K562 (cell line): ENCODE measurements around the gene KANK4. TPM values are rescaled to one million over a fixed set of nuclear protein-coding genes. Genes with fewer than 3 reads are reported as not detected.
A peak's percentile ranks its signal among the peaks of the same experiment; 100 is the strongest.

Experiments
- ATAC-seq: fragments of 200-7000 bp; cut with Tn5 transposase; 3 replicates; pipeline ENCODE4 v1.9.1; 2020; ENCODE audit warnings: moderate library complexity
- BruUV-seq: library from RNA; stranded (reverse); fragments of 400-500 nt; replicated peaks from 2 replicates; lab custom pipeline; 2021; lab: Mats Ljungman, UMichigan
- CTCF ChIA-PET: fragments of 300-600 bp; formaldehyde crosslinking; extraction: SDS; loops from one replicate; lab custom pipeline; 2021; ENCODE audit warnings: low intra/inter-chr PET ratio; lab: Yijun Ruan, JAX
- POLR2A ChIA-PET: fragments of 300-600, 350-650 bp; sonication (Branson Sonifier 250); formaldehyde crosslinking; extraction: SDS; loops from one replicate; lab custom pipeline; 2021; ENCODE audit warnings: antibody characterized with exemption, inconsistent platforms; lab: Yijun Ruan, JAX
- DNase-seq, 4 experiments: peaks; one replicate each; pipeline versions ENCODE4 v3.0.0 to v3.0.0-alpha.2; 2011 to 2018; ENCODE audit warnings: low spot score in 3 of 4, mixed read lengths in 3 of 4; ENCODE audit errors: extremely low read depth in 1 of 4
- FAIRE-seq: peaks from 2 replicates; lab custom pipeline; 2011; peaks lifted over from hg19 to GRCh38; lab: Jason Lieb, UNC
- H2AFZ ChIP-seq: 2 replicates; pipeline ENCODE4 v1.6.0; 2011; ENCODE audit warnings: low read depth, low read length, control low read depth, inconsistent platforms
- H3K27ac ChIP-seq: fragments of 200-600 bp; 3 replicates; pipeline ENCODE4 v1.8.0; 2011; ENCODE audit warnings: low read depth, mild to moderate bottlenecking, control low read depth, inconsistent platforms, low read length, moderate library complexity, mixed read lengths; ENCODE audit errors: extremely low read depth
- H3K27me3 ChIP-seq, 2 experiments: fragments of 300-600 bp in 1 of 2; 2 replicates in 1 of 2; 3 replicates in 1 of 2; pipeline versions ENCODE4 v1.6.0 to v1.8.0; 2011; ENCODE audit warnings: inconsistent platforms in 2 of 2, low read length in 2 of 2, mild to moderate bottlenecking in 1 of 2, mixed read lengths in 1 of 2, moderate library complexity in 1 of 2; ENCODE audit not compliant: control insufficient read depth in 2 of 2, insufficient read depth in 2 of 2
- H3K36me3 ChIP-seq: fragments of 300-600 bp; 3 replicates; pipeline ENCODE4 v1.8.0; 2011; ENCODE audit warnings: mild to moderate bottlenecking, low read length, inconsistent platforms; ENCODE audit not compliant: control insufficient read depth, insufficient read depth
- H3K4me1 ChIP-seq, 2 experiments: fragments of 200-600 bp in 1 of 2; replicated peaks in 1 of 2; 2 replicates in 1 of 2; 3 replicates in 1 of 2; pipeline versions ENCODE4 v1.5.1 to v1.8.0; 2011; ENCODE audit warnings: inconsistent platforms in 2 of 2, low read length in 2 of 2, mild to moderate bottlenecking in 1 of 2, mixed read lengths in 1 of 2, moderate library complexity in 1 of 2; ENCODE audit not compliant: control insufficient read depth in 2 of 2, insufficient read depth in 2 of 2
- H3K4me2 ChIP-seq: 2 replicates; pipeline ENCODE4 v1.6.1; 2011; ENCODE audit warnings: low read length, control low read depth, inconsistent platforms, mixed read lengths; ENCODE audit not compliant: insufficient read depth
- H3K4me3 ChIP-seq: fragments of 200-600 bp; sonication (generic), shearing (Covaris generic); 2 replicates; pipeline ENCODE4 v1.5.1; 2016; ENCODE audit warnings: control low read depth, inconsistent platforms
- H3K79me2 ChIP-seq: fragments of 200-600 bp; 3 replicates; pipeline ENCODE4 v1.8.0; 2011; ENCODE audit warnings: low read length, inconsistent platforms; ENCODE audit not compliant: control insufficient read depth, insufficient read depth
- H3K9ac ChIP-seq, 2 experiments: 2 replicates each; pipeline versions ENCODE4 v1.6.0 to v1.6.1; 2011; ENCODE audit warnings: low read depth in 2 of 2, low read length in 2 of 2, control low read depth in 1 of 2, inconsistent platforms in 1 of 2, mild to moderate bottlenecking in 1 of 2, mixed read lengths in 1 of 2; ENCODE audit not compliant: insufficient read depth in 1 of 2
- H3K9me1 ChIP-seq: one replicate; pipeline ENCODE4 v1.6.0; 2011; ENCODE audit warnings: inconsistent platforms, mild to moderate bottlenecking, low read length, moderate library complexity; ENCODE audit not compliant: control insufficient read depth, insufficient read depth
- H3K9me3 ChIP-seq: replicated peaks from 2 replicates; pipeline ENCODE4 v1.5.1; 2011; ENCODE audit warnings: low read depth, low read length, inconsistent platforms; ENCODE audit not compliant: control insufficient read depth, insufficient read depth
- H4K20me1 ChIP-seq: replicated peaks from 2 replicates; pipeline ENCODE4 v1.6.1; 2011; ENCODE audit warnings: low read length, inconsistent platforms, mixed read lengths; ENCODE audit not compliant: control insufficient read depth, insufficient read depth
- REST ChIP-seq, 2 experiments: fragments of 450-650 bp; formaldehyde crosslinking in 1 of 2; IDR thresholded peaks; 2 replicates each; pipeline versions ENCODE4 v1.4.0 to v1.6.1; 2014 to 2020; ENCODE audit warnings: mild to moderate bottlenecking in 2 of 2, borderline replicate concordance in 1 of 2, low read depth in 1 of 2
- SMAD1 ChIP-seq: fragments of 150-350 bp; IDR thresholded peaks from 2 replicates; pipeline ENCODE4 v1.6.1; 2014; ENCODE audit warnings: low read length, low read depth; ENCODE audit not compliant: partially characterized antibody
- ZFP36 ChIP-seq: fragments of 150-350 bp; IDR thresholded peaks from 2 replicates; pipeline ENCODE4 v1.6.1; 2018; ENCODE audit warnings: low read length, low read depth; ENCODE audit not compliant: partially characterized antibody
- WGBS: fragments of 100-300 bp; shearing (Covaris generic); methylation state at CpG from one replicate; pipeline ENCODE4 v1.1.6; 2016; ENCODE audit warnings: low coverage, mixed read lengths; ENCODE audit not compliant: insufficient coverage; ENCODE audit errors: missing lambda C conversion rate; 5-methylcytosine and 5-hydroxymethylcytosine counted together
- in situ Hi-C: fragments of 300-500 bp; cut with MboI; formaldehyde crosslinking; loops from 4 replicates; pipeline ENCODE4 v1.15.0; 2018; ENCODE audit warnings: inconsistent platforms, mixed read lengths
- intact Hi-C: fragments of 100-400 bp; cut with micrococcal nuclease; formaldehyde crosslinking; loops from 2 replicates; pipeline ENCODE4 v1.14.2; 2022
- polyA plus RNA-seq, 8 experiments: library from polyadenylated mRNA; depleted of rRNA in 4 of 8; stranded (reverse) in 5 of 8; unstranded in 3 of 8; fragments of >200 nt; fragmentation: Nextera tagmentation in 2 of 8; fragmentation: Illumina TruSeq in 1 of 8; extraction: Ambion mirVana in 2 of 8; extraction: Trizol in 1 of 8; gene quantifications; 2 replicates each; pipeline versions ENCODE4 v1.2.1 to v1.2.3, GENCODE V29; 2011 to 2014; ENCODE audit warnings: inconsistent platforms in 1 of 8, missing spikeins in 1 of 8
- total RNA-seq, 7 experiments: library from RNA; depleted of rRNA in 6 of 7; stranded (reverse); fragments of >200 nt in 6 of 7; fragmentation: Illumina TruSeq in 2 of 7; extraction: Trizol in 2 of 7; gene quantifications; 2 replicates each; pipeline versions ENCODE4 v1.2.1 to v1.2.3, GENCODE V29; 2011 to 2021; ENCODE audit warnings: low replicate concordance in 1 of 7

KANK4 gene
- total and polyA plus RNA-seq, 9 of the 15 experiments (the other 6 are each of a cell fraction or from before 2014, with no cell fraction given): not detected

- no peaks in the 10 kb centered on the region for H3K9me1 ChIP-seq
- 0% methylated on average over 14 of the region's 16 CpGs for WGBS
- H3K79me2 ChIP-seq: no peaks in the 10 kb centered on the region
- no peaks in the 10 kb centered on the region for H4K20me1 ChIP-seq
- ATAC-seq (no peak), FAIRE-seq (no peak), DNase-seq (no peak)
- no peak overlapping the region; a peak in 1 of 4 replicates for H3K9ac ChIP-seq
- no peaks in the 10 kb centered on the region for H3K9me3 ChIP-seq
- intact Hi-C loops (no loop called here), in situ Hi-C loops (no loop called here)
- BruUV-seq: no TSS peak
- no peak overlapping the region for H3K27ac ChIP-seq
- no peak overlapping the region for H3K4me2 ChIP-seq
- ChIA-PET POLR2A (interaction anchor here (0.7 kb wide), 1 partner anchor 52 kb away, joined by 3 read pairs; no protein-coding TSS in a partner anchor), CTCF (interaction anchor here (0.6 kb wide), 1 partner anchor 49 kb away, joined by 3 read pairs; no protein-coding TSS in a partner anchor)
- H3K36me3 ChIP-seq: no peaks in the 10 kb centered on the region
- H3K4me3 ChIP-seq: no peak overlapping the region
- TF ChIP-seq SMAD1: no peak
- TF ChIP-seq ZFP36: peak; percentile 24
- H3K4me1 ChIP-seq: no peaks in the 10 kb centered on the region
- H3K27me3 ChIP-seq: peaks cover 19 to 62% of the 10 kb centered on the region in 2 experiments; a peak in 4 of 5 replicates
- no peak overlapping the region for H2AFZ ChIP-seq
Observed at GRCh38 chr1:62314454-62315350, 4.5 kb downstream of the KANK4 start.

GRCh38 chr1:62312698-62313097, 6.5 kb downstream of the KANK4 start:
- Histone ChIP-seq H3K27me3 (peaks cover 11 to 52% of the 10 kb centered on the region in 2 experiments; a peak in 4 of 5 replicates), H3K79me2 (no peaks in the 10 kb centered on the region)
- POLR2A ChIA-PET: no interaction called here
- TF ChIP-seq REST (IDR thresholded peaks at IDR 0.05; ENCODE audit: borderline replicate concordance) (no peak), REST (CRISPR knock-in tag; IDR thresholded peaks at IDR 0.05; ENCODE audit: low read depth) (no peak)

More at GRCh38 chr1:62312698-62313097, 6.5 kb downstream of the KANK4 start:
- in situ Hi-C loops (no loop called here), intact Hi-C loops (no loop called here)
- Histone ChIP-seq H3K27ac (no peak overlapping the region), H2AFZ (no peak overlapping the region), H3K4me1 (no peaks in the 10 kb centered on the region), H3K4me3 (no peak overlapping the region), H3K9me3 (no peaks in the 10 kb centered on the region), H3K36me3 (no peaks in the 10 kb centered on the region), H3K9ac (no peak overlapping the region), H3K9me1 (no peaks in the 10 kb centered on the region), H4K20me1 (no peaks in the 10 kb centered on the region), H3K4me2 (no peak overlapping the region)
- no peak for DNase-seq
- no TSS peak for BruUV-seq
- CTCF ChIA-PET: no interaction called here
- no peak for ATAC-seq
- no peak for FAIRE-seq
- 0% methylated on average over 3 of the region's 4 CpGs for WGBS
